CD4-positive, alpha-beta T cell treated with Interleukin-6 at 100 ng/mL for 8 hours (primary cell): ENCODE measurements around the gene WDR59.
"Not testable (repeated sequence)": the region's sequence is repeated elsewhere in the genome, so short reads cannot be mapped to it uniquely, and the experiment has no call there.

Experiments used
- DNase-seq: peaks from one replicate; pipeline ENCODE4 v3.0.0-alpha.2; 2020; ENCODE audit warnings: mixed read lengths, low spot score

WDR59 gene

DNA sequence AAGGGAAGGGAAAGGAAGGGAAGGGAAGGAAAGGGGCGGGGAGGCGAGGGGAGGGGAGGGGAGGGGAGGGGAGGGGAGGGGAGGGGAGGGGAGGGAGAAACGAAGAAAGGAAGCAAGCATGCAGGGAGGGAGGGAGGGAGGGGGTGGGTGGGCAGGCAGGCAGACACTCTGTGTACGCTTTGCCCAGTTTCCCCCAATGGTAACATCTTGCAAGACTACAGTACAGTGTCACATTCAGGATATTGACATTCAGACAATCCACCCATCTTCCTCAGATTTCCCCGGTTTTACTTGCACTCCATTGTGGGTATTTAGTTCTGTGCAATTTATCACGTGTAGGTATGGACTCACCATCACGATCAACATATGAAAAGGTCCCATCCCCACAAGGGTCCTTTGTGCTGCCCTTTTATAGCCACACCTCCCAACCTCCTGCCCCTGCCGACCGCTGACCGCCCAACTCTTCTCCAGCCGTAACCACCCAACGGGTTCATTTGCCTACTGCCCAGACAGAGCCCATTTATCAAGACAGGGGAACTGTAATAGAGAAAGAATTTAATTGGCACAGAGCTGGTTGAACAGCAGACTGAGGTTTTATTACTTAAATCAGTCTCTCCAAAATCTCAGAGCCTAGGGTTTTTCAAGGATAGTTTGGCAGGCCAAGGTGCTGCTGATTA, 118.9 kb downstream of the WDR59 start:
- DNase-seq: no peak

DNA sequence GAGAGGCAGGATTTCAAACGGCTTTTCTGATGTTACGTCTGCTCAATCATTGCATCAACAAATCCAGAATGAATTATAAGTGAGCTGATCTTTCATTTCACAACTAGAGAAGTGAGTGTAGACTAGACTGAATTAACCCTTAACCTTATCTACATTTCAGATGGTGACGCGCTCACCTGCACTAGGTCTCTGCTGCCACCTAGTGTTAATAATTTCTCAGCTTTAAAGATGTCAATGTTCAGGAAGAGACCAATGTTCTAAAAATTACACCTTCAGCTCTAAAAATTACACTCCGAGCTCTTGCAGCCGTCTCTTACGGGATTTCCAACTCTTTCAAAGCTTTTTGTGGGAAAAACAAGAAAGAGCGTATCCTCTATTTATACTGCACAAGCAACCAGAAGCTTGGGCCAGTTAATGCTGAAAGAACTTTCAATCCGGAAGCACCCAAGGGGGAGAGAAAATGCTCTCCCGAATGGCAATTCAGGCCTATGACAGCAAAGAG, 122.1 kb downstream of the WDR59 start:
- DNase-seq: peak; percentile 24

DNA sequence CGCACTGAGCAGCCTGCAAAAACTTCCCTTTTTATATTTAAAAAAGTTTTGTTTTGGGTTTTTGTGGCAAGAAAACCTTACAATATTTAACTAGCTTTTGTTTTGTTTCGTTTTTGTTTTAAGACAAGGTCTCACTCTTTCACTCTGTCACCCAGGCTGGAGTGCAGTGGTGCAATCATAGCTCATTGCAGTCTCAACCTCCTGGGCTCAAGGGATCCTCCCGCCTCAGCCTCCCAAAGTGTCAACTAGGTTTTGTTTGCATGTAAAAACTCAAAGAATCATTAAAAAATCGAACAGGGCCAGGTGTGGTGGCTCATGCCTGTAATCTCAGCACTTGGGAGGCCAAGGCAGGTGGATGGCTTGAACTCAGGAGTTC, 132.4 kb downstream of the WDR59 start:
- DNase-seq: no peak

DNA sequence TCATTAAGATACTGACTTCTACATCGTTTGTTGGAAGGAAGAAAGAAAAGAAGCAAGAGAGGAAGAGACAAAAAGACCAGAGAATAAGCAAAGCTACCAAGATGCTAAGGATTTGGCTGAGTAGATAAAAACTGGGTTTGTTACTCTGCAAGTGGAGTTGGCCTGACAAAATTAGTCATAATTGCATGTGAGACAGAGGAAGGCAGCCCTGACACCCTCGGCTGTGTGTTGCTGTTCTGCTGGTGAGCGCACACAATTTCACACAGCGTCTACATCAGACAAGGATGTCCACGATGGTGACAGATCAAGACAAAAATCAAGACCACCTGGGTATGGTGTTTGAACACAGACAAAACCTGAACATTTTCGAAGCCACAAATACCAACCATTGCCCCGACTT, 134.9 kb downstream of the WDR59 start:
- no peak for DNase-seq

DNA sequence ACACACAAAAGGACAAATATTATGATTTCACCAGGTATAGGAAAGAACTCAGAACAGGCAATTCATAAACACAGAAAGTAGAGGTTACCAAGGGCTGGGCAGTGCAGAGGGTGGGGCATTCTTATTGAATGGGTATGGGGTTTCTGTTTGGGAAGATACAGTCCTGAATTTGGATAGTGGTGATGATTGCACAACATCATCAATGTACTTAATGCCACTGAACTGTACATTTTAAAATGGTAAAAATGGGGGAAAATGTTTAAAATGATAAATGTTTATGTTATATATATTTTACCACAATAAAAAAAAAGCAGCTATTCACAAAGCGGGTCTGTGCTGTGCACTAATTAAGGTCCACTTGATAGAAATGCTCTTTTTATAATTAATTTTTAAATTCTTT, 137.7 kb downstream of the WDR59 start:
- no peak for DNase-seq

- DNase-seq: no peak
These were observed 138.2 kb downstream of the WDR59 start for GRCh38 chr16:74846714-74847113.

DNA sequence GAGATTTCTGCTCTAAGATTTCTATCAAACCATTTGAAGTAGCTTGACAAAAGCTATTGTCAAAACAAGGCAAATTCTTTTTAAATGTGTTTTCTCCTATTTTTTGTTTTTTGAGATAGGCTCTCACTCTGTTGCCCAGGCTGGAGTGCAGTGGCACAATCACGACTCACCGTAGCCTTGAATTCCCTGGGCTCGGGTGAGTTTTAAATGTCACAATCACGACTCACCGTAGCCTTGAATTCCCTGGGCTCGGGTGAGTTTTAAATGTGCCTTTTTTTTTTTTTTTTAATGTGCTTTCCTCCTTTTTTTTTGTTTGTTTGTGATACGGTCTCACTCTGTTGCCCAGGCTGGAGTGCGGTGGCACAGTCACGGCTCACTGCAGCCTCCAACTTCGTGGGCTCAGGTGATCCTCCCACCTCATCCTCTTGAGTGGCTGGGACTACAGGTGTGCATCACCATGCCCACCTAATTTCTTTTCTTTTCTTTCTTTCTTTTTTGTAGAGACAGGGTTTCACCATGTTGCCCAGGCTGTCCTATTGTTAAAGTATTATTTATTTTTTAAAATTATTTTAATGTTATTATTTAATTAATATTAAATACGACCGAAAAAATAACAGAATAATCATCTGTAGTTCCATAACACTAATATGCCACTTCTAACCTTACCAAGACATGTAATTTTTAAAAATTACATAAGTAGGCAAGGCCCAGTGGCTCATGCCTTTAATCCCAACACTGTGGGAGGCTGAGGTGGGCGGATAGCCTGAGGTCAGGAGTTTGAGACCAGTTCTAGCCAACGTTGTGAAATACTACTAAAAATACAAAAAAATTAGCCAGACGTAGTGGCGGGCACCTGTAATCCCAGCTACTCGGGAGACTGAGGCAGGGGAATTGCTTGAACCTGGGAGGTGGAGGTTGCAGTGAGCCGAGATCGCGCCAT, 140.6 kb downstream of the WDR59 start:
- no peak for DNase-seq

DNA sequence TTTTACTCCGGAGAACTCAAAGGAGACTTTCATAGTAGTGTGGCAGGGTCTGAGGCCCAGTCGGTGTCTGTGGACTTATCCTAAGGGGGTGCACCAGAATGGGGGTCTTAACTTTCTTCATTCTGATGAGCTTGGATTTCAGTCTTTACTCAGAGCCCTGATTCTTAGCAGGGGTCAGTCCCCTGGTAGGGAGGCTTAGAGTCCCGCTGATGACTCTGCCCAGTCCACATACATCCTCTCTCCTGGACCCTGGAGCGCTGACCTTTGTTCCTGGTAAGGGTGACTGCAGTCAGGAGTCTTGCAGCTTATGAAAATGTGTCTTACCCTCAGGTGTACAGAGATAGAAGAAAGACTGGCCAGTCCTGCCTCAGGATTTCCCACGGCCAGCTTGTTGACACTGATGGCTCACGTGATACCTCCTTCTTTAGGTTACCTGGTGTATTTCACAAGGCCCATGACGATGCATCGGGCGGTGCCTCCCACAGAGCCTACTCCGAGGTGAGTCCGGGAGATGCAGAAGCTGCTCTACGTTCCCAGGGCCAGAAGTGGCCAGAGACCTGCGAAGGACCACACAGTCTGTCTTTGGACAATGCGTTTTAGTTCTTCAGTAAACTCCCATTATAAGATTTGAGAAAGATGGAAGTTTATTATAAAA, 141.4 kb downstream of the WDR59 start:
- DNase-seq: not testable (repeated sequence)

DNA sequence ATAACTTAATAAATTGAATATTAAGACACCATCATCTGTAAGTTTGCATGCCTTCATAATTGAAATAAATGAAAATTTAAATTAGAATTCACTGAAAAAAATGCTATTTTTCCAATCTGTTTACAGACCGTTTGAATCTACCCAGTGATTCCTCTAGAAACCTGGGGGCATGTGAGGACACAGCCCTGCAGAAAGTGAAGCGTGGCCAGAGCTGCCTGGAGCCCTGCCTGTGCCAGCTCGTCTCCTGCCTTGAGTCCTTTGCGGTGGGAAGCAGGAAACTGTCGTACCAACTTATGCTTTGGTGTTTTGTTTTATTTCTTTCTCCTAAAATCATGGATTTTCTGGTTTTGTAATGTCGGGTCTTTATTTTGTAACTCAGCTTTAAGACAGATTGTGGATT, 142.5 kb downstream of the WDR59 start:
- DNase-seq: no peak

GRCh38 chr16:74841904-74842303, 143.0 kb downstream of the WDR59 start:
- DNase-seq: no peak

DNA sequence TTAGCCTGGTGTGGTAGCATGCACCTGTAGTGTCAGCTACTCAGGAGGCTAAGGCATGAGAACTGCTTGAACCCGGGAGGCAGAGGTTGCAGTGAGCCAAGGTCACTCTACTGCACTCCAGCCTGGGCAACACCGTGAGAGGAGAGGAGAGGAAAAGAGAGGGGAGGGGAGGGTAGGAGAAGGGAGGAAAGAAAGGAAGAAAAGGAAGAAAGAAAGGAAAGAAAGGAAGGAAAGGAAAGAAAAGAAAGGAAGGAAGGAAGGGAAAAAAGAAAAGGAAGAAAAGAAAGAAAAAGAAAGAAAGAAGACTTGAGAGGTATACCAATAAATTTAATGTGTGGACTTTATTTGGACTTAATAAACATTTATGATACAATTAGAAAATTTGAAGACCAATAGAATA, 143.5 kb downstream of the WDR59 start:
- DNase-seq: no peak

DNA sequence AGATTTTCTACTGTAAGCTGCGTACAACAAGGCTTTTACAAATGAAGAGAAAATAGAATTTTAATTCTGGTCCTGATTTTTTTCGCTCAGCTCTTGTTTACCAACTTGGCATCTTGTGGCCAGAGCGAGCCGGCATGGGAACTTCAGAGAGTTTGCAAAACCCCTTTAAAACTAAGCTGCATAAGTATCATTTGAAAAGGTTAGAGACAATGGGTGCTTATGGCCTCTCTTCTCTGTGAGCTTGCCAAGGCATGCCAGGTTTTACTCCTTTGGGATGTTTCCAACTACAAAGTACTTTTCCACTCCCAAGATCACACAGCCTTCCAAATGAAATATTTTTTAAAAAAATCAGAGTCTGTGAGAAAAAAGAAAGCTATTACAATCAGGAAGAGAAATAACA, 147.9 kb downstream of the WDR59 start:
- no peak for DNase-seq

- no peak for DNase-seq
These were observed 148.7 kb downstream of the WDR59 start for GRCh38 chr16:74836111-74836671.

DNA sequence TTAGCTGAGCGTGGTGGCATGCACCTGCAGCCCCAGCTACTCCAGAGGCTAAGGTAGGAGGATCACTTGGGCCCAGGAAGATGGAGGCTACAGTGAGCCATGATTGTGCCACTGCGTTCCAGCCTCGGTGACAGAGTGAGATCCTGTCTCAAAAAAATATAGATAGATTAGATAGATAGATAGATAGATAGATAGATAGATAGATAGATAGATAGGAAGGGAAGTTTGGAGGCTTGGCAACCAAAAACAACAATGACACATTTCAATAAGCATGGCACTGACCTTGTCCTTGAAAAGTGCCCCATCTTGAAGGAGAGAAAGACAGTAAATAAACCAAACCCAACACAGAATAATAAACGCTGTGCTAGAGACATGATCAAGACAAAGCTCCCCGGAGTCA, 152.7 kb downstream of the WDR59 start:
- no peak for DNase-seq

DNA sequence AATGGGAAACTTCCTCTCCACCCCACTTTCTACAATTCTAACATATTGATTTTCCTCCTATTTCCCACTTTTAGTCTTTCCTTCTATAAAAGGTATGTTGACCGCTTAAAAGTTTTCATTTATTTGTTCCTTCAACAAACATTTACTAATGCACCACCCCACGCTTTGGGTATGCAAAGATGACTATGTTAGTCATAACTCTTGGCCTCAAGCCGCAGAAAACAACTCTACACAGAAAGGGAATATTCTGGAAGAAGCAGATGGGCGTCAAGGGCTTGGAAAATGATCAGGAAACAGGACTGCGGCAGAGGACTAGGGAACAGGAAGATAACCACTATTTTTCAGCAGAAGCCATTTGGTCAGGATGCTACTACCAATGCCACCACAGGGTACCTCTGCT, 153.5 kb downstream of the WDR59 start:
- DNase-seq: no peak

DNA sequence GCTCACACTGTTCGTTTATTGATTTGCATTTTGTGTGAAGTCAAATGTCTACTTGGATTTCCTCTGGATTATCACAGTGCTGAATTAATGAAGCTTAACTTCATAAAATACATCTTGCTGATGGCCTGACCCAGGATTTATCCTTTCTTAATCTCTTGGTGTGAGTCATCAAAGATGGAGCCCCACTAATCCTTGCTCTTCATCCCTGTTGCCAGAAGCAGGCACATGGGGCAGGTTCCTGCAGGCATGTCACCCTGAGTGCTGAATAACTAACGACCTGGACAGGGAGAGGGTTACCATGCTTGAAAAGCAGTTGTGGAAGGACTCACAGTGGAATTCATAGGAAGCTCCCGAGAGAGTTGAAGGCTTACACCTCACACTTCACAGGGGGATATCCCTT, 154.3 kb downstream of the WDR59 start:
- no peak for DNase-seq

- no peak for DNase-seq
These were observed 155.3 kb downstream of the WDR59 start for GRCh38 chr16:74829637-74830036.

GRCh38 chr16:74825941-74826340, 159.0 kb downstream of the WDR59 start:
- no peak for DNase-seq

GRCh38 chr16:74825016-74825415, 159.9 kb downstream of the WDR59 start:
- no peak for DNase-seq
